ENCODE results near the gene RNASEH2B.

Gene RNASEH2B

GRCh38 chr13:50991579-50992521 is 82.3 kb downstream of the RNASEH2B start:
- TF ChIP-seq CTCF (conservative IDR thresholded peaks at IDR 0.05; ENCODE audit: low read depth, low read length), result no peak
- no peak overlapping the region for H3K4me3 ChIP-seq (ENCODE audit: low read depth, low read length)
- no peak for DNase-seq (ENCODE audit: low read depth)

GRCh38 chr13:50993371-50993770 is 83.8 kb downstream of the RNASEH2B start:
- no peak for DNase-seq (ENCODE audit: low read depth)
- H3K4me3 ChIP-seq (ENCODE audit: low read depth, low read length), result no peak overlapping the region
- TF ChIP-seq CTCF (conservative IDR thresholded peaks at IDR 0.05; ENCODE audit: low read depth, low read length), result no peak

GRCh38 chr13:50993934-50994333 is 84.3 kb downstream of the RNASEH2B start:
- H3K4me3 ChIP-seq (ENCODE audit: low read depth, low read length), result no peak overlapping the region
- TF ChIP-seq CTCF (conservative IDR thresholded peaks at IDR 0.05; ENCODE audit: low read depth, low read length), result no peak

GRCh38 chr13:50994651-50995050 is 85.1 kb downstream of the RNASEH2B start:
- H3K4me3 ChIP-seq (ENCODE audit: low read depth, low read length), result no peak overlapping the region
- DNase-seq (ENCODE audit: low read depth), result no peak
- TF ChIP-seq CTCF (conservative IDR thresholded peaks at IDR 0.05; ENCODE audit: low read depth, low read length), result no peak

More at GRCh38 chr13:50993934-50994333, 84.3 kb downstream of the RNASEH2B start:
- peak; percentile 27 for DNase-seq (ENCODE audit: low read depth)

- H3K4me3 ChIP-seq (ENCODE audit: low read depth, low read length), result no peak overlapping the region
- no peak for TF ChIP-seq CTCF (conservative IDR thresholded peaks at IDR 0.05; ENCODE audit: low read depth, low read length)
- no peak for DNase-seq (ENCODE audit: low read depth)
Measured at GRCh38 chr13:50995854-50996253, 86.3 kb downstream of the RNASEH2B start.

- DNase-seq (ENCODE audit: low read depth), result no peak
- no peak for TF ChIP-seq CTCF (conservative IDR thresholded peaks at IDR 0.05; ENCODE audit: low read depth, low read length)
- no peak overlapping the region for H3K4me3 ChIP-seq (ENCODE audit: low read depth, low read length)
Measured at GRCh38 chr13:50998326-50998725, 88.7 kb downstream of the RNASEH2B start.

- H3K4me3 ChIP-seq (ENCODE audit: low read depth, low read length), result no peak overlapping the region
- no peak for DNase-seq (ENCODE audit: low read depth)
- TF ChIP-seq CTCF (conservative IDR thresholded peaks at IDR 0.05; ENCODE audit: low read depth, low read length), result no peak
Measured at GRCh38 chr13:50999641-51000040, 90.0 kb downstream of the RNASEH2B start.

Data from choroid plexus epithelial cell (primary cell).